ENCODE results near the gene SPSB2. TPM values are rescaled to one million over a fixed set of nuclear protein-coding genes. Genes with fewer than 3 reads are reported as not detected.

The SPSB2 gene
- total RNA-seq, 1 donor from 2014 or later = 7.9 TPM

- Histone ChIP-seq H3K4me3 (ENCODE audit: low read depth, low read length) (peak overlapping the region; percentile 46), H3K36me3 (ENCODE audit: control insufficient read depth, insufficient read depth, low read length) (peaks cover 2% of the 10 kb centered on the region), H3K27me3 (ENCODE audit: control insufficient read depth, insufficient read depth, low read length) (peaks cover under 1% of the 10 kb centered on the region)
- no peak for FAIRE-seq
- DNase-seq (ENCODE audit: low read depth) = no peak
- TF ChIP-seq CTCF (IDR thresholded peaks at IDR 0.05; ENCODE audit: insufficient read depth, low read length, severe bottlenecking) = no peak
Measured at GRCh38 chr12:6828781-6829535, 44.1 kb downstream of the SPSB2 start.

- no peak for TF ChIP-seq CTCF (IDR thresholded peaks at IDR 0.05; ENCODE audit: insufficient read depth, low read length, severe bottlenecking)
- Histone ChIP-seq H3K4me3 (ENCODE audit: low read depth, low read length) (peak within 1 kb of the TSS; percentile 46), H3K36me3 (ENCODE audit: control insufficient read depth, insufficient read depth, low read length) (peaks cover 2% of the 10 kb centered on the region), H3K27me3 (ENCODE audit: control insufficient read depth, insufficient read depth, low read length) (peaks cover 3% of the 10 kb centered on the region)
- FAIRE-seq = no peak
- peak; percentile 19 for DNase-seq (ENCODE audit: low read depth)
Measured at GRCh38 chr12:6827982-6828780, 44.9 kb downstream of the SPSB2 start, which contains the start of gene P3H3. Gene P3H3, plus strand, starts transcription at chr12:6828407. Its CDS starts 34 bp downstream, at chr12:6828441.

DNA sequence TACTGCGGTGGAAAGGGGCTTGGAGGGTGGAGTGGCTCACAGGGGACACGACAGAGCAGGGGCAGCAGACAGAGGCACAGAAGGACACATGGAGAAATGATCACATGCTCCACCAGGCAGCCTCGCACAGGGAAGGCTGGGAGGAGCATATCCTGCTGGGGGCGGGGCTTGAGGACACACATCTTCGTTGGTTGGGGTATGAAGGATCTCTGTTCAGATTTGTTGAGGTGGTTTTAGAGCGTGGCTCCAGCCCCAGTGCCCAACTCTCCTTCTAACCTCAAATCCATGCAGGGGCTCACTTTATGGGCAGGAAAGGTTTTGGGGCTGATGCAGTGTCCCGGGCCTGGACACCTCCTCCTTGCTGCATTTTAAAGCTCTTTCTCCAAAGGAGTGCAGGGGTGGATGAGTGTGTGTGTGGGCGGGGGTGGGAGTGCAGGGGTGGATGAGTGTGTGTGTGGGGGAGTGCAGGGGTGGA lies 45.6 kb downstream of the SPSB2 start:
- FAIRE-seq (peak; percentile 79), DNase-seq (ENCODE audit: low read depth) (peak; percentile 56)
- Histone ChIP-seq H3K36me3 (ENCODE audit: control insufficient read depth, insufficient read depth, low read length) (peaks cover 2% of the 10 kb centered on the region), H3K27me3 (ENCODE audit: control insufficient read depth, insufficient read depth, low read length) (peaks cover 8% of the 10 kb centered on the region), H3K4me3 (ENCODE audit: low read depth, low read length) (no peak overlapping the region)
- no peak for TF ChIP-seq CTCF (IDR thresholded peaks at IDR 0.05; ENCODE audit: insufficient read depth, low read length, severe bottlenecking)

- FAIRE-seq = no peak
- TF ChIP-seq CTCF (IDR thresholded peaks at IDR 0.05; ENCODE audit: insufficient read depth, low read length, severe bottlenecking) = no peak
- H3K4me3 ChIP-seq (ENCODE audit: low read depth, low read length) = no peak overlapping the region
Measured at GRCh38 chr12:6826734-6827436, 46.2 kb downstream of the SPSB2 start.

DNA sequence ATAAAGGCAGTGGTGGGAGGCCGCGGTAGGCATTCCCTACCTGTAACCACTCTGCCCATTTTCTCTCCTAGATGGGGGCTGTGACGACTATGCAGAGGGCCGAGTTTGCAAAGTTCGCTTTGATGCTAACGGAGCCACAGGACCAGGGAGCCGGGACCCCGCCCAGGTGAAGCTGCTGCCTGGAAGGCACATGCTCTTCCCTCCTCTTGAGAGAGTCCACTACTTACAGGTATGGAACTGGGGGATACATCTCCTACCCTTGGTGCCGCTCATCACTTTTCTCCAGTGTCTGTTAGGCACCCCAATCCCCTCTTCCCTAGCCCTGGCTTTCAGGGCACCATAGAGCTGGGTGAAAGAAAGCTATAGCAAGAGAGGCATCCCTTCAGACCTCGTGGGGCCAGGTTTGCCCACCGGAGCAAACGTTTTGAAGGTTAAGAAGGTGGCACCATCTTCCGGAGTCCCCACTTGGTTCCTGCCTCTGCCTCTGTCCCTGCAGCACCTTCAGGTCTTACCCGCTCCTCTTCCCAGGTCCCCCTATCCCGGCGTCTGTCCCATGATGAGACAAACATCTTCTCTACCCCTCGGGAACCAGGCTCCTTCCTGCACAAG lies 46.9 kb downstream of the SPSB2 start:
- peaks cover 18% of the 10 kb centered on the region for H3K27me3 ChIP-seq (ENCODE audit: control insufficient read depth, insufficient read depth, low read length)

More at GRCh38 chr12:6826734-6827436, 46.2 kb downstream of the SPSB2 start:
- Histone ChIP-seq H3K36me3 (ENCODE audit: control insufficient read depth, insufficient read depth, low read length) (peaks cover 2% of the 10 kb centered on the region), H3K27me3 (ENCODE audit: control insufficient read depth, insufficient read depth, low read length) (peaks cover 14% of the 10 kb centered on the region)
- no peak for DNase-seq (ENCODE audit: low read depth)

More for the DNA sequence above, 46.9 kb downstream of the SPSB2 start:
- H3K36me3 ChIP-seq (ENCODE audit: control insufficient read depth, insufficient read depth, low read length) = no peaks in the 10 kb centered on the region
- no peak overlapping the region for H3K4me3 ChIP-seq (ENCODE audit: low read depth, low read length)
- no peak for DNase-seq (ENCODE audit: low read depth)
- FAIRE-seq = no peak
- TF ChIP-seq CTCF (IDR thresholded peaks at IDR 0.05; ENCODE audit: insufficient read depth, low read length, severe bottlenecking) = no peak

All from bronchial epithelial cell (primary cell).